Skeletal muscle tissue (tissue), 4 donors: ENCODE measurements around the gene DVL2. TPM values are rescaled to one million over a fixed set of nuclear protein-coding genes. Genes with fewer than 3 reads are reported as not detected.

Source experiments
- H3K27ac ChIP-seq: one replicate; pipeline ENCODE4 v1.7.0; 2013; ENCODE audit warnings: mild to moderate bottlenecking, low read depth, low read length, inconsistent platforms
- H3K27me3 ChIP-seq, 3 donors: one replicate each; pipeline ENCODE4 v1.7.0; 2013; ENCODE audit warnings: low read length in 3 of 3; ENCODE audit not compliant: control insufficient read depth in 3 of 3, insufficient read depth in 3 of 3
- H3K36me3 ChIP-seq, 3 donors: one replicate each; pipeline ENCODE4 v1.7.0; 2013; ENCODE audit warnings: low read length in 3 of 3; ENCODE audit not compliant: control insufficient read depth in 3 of 3, insufficient read depth in 3 of 3
- H3K4me1 ChIP-seq, 3 donors: one replicate each; pipeline ENCODE4 v1.7.0; 2013; ENCODE audit warnings: low read length in 3 of 3, mild to moderate bottlenecking in 3 of 3; ENCODE audit not compliant: control insufficient read depth in 3 of 3, insufficient read depth in 3 of 3
- H3K4me3 ChIP-seq, 3 donors: one replicate each; pipeline ENCODE4 v1.7.0; 2013; ENCODE audit warnings: low read length in 3 of 3
- H3K9ac ChIP-seq, 3 donors: one replicate each; pipeline ENCODE4 v1.7.0; 2013; ENCODE audit warnings: low read length in 3 of 3, mild to moderate bottlenecking in 3 of 3, moderate library complexity in 2 of 3, low read depth in 1 of 3
- H3K9me3 ChIP-seq, 3 donors: one replicate each; pipeline ENCODE4 v1.7.0; 2013; ENCODE audit warnings: low read length in 3 of 3; ENCODE audit not compliant: control insufficient read depth in 3 of 3
- total RNA-seq: library from RNA; depleted of rRNA; stranded (reverse); fragments of >200 nt; gene quantifications from one replicate; pipeline ENCODE4 v1.2.3, GENCODE V29; 2014
- donor health status: Osteomylitis.

The DVL2 gene
- total RNA-seq, 1 donor from 2014 or later, result 63.2 TPM

DNA sequence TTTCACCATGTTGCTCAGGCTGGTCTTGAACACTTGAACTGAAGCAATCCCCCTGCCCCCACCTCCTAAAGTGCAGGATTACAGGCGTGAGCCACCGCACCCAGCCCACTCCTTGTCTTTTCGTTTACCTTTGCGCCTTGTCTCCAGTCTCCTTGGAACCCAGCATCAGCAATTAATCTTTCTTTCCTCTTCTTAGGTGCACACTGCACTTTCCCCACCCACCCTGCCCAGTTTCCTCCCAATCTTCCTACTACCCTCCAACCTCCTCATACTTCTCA lies 29.4 kb upstream of the DVL2 start:
- peaks cover 25 to 40% (median 37%) of the 10 kb centered on the region in 3 donors for H3K27me3 ChIP-seq
- H3K9ac ChIP-seq, result no peak overlapping the region
- H3K4me3 ChIP-seq, result no peak overlapping the region
- peaks cover 8 to 10% (median 9%) of the 10 kb centered on the region in 3 donors for H3K36me3 ChIP-seq
- no peaks in the 10 kb centered on the region for H3K9me3 ChIP-seq
- no peak overlapping the region for H3K27ac ChIP-seq
- H3K4me1 ChIP-seq, result peaks cover 13 to 26% (median 20%) of the 10 kb centered on the region in 3 donors

DNA sequence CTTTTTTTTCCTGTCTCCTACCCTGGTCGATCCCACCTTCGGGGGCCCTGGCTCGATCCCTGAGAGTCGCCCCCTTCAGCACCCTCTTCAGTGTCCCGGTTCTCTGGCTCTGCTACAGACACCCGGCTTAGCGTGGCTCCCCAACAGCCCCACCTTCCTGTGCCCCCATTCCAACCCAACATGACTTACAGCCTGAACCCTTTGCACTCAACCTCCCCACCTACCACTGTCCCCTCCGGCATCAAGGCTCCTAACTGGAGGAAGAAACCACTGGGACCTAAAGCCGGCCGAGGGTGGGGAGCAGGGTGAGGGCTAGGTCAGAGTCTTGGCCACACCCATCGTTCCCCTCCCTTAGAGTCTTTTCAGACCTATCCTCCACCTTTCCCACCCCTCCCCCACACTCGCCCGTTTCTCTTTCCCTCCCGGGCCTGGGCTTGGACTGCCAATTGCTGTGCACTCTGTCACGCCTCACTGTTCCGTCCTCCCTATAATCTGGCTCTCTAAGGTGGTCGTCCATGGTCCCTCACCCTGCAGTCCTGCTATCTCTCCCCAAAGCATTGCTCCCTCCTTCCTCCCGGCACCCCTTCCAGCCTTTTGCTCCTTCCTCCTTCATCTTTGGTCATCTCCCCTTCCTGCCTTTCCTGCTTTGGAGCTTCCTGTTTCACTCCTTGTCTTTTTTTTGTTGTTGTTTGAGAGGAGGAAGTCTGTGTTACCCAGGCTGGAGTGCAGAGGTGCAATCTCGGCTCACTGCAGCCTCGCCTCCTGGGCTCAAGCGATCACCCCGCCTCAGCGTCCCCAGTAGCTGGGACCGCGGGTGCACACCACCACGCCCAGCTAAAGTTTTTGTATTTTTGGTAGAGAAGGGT lies 28.9 kb upstream of the DVL2 start:
- Histone ChIP-seq H3K4me3 (peak overlapping the region in 2 of 3 donors; percentile 45 to 54), H3K27ac (no peak overlapping the region), H3K27me3 (peaks cover 25 to 40% (median 37%) of the 10 kb centered on the region in 3 donors), H3K36me3 (peaks cover 13 to 15% (median 14%) of the 10 kb centered on the region in 3 donors), H3K9ac (no peak overlapping the region), H3K9me3 (no peaks in the 10 kb centered on the region), H3K4me1 (peaks cover 13 to 26% (median 20%) of the 10 kb centered on the region in 3 donors)

DNA sequence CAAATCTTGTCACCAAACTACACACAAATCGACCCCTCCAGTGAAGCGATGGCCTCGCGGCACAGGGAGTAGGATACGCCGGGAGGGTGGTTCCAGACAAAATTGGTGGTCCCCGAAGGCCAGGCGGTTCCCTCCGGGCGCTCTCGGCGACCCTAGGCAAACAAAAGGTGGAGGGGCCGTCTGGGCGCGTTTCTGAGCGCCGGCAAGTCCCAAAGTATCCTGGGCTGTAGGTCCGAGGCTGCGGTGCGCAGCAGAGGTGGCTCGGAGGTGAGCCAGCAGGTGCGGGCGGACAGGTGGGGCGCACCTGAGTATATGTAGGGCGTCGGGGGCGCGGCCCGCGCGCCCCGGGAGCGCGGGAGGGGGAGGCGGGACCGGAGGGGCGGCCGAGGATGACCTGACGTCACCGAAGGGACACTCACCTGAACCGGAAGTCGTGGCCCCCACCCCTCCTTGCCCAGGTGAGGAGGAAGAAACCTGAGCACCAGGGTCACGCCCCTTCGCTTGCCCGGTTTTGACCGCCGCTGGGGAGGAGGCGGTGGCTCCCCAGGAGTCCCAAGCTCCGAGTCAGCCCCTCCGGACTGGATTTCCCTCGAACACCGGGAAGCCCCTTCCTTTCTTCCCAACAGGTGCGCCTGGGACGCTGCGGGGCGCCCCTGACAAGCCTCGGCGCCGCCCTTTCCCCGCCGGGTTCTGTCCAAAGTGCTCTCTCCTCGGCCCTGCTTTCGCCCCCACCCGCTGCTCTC lies 28.0 kb upstream of the DVL2 start, which contains the start of gene CLDN7:
Gene CLDN7 (minus strand): TSS at position 287 of the 743 bp plus-strand sequence. CDS start 435 bp downstream, outside the sequence.
- H3K9ac ChIP-seq, result peak within 1 kb of the TSS in 2 of 3 donors; percentile 59 to 71
- H3K4me3 ChIP-seq, result peak within 1 kb of the TSS; percentile 36 to 56 (median 45)
- peaks cover 15 to 21% (median 17%) of the 10 kb centered on the region in 3 donors for H3K36me3 ChIP-seq
- peaks cover 25 to 40% (median 37%) of the 10 kb centered on the region in 3 donors for H3K27me3 ChIP-seq
- H3K9me3 ChIP-seq, result no peaks in the 10 kb centered on the region
- peaks cover 13 to 26% (median 20%) of the 10 kb centered on the region in 3 donors for H3K4me1 ChIP-seq
- H3K27ac ChIP-seq, result no peak within 1 kb of the TSS

DNA sequence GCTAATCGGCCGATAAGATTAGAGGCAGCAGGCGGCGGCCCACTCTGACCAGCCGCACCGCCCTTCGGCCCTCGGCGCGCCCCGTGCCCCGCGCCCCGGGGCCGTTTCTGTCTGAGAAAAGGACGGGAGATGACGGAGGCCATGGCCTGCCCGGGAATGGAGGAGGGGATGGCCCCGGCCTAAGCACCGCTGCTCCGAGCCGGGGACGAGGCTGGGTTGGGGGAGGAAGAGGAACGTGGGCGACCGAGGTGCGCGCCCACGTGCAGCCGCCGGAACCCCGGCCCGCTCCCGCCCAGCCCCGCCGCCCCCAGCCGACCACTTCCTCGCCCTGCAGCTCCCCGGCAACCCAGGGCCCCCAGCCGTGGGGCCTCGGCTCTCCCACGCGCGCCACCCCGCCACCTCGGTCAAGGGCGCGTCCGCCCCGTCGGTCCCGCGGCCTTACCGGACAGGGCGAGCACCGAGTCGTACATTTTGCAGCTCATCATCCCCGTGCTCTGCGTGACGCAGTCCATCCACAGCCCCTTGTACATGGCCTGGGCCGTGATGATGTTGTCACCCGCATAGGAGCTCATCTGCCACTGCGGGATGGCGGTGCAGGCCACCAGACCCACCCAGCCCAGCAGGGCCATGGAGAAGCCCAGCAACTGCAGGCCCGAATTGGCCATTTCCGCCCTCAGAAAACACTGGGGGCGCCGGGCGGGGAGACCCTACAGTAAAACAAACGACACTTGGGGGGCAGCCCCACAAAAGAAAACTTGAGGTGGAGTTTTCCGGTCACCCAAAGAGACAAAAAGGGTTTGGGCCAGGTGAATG lies 27.3 kb upstream of the DVL2 start:
- H3K4me1 ChIP-seq, result peaks cover 13 to 26% (median 20%) of the 10 kb centered on the region in 3 donors
- H3K9ac ChIP-seq, result peak overlapping the region; percentile 43 to 71 (median 59)
- peak overlapping the region; percentile 36 to 56 (median 54) for H3K4me3 ChIP-seq
- H3K36me3 ChIP-seq, result peaks cover 22 to 27% (median 25%) of the 10 kb centered on the region in 3 donors
- H3K9me3 ChIP-seq, result no peaks in the 10 kb centered on the region
- H3K27me3 ChIP-seq, result peaks cover 25 to 40% (median 37%) of the 10 kb centered on the region in 3 donors
- no peak overlapping the region for H3K27ac ChIP-seq

DNA sequence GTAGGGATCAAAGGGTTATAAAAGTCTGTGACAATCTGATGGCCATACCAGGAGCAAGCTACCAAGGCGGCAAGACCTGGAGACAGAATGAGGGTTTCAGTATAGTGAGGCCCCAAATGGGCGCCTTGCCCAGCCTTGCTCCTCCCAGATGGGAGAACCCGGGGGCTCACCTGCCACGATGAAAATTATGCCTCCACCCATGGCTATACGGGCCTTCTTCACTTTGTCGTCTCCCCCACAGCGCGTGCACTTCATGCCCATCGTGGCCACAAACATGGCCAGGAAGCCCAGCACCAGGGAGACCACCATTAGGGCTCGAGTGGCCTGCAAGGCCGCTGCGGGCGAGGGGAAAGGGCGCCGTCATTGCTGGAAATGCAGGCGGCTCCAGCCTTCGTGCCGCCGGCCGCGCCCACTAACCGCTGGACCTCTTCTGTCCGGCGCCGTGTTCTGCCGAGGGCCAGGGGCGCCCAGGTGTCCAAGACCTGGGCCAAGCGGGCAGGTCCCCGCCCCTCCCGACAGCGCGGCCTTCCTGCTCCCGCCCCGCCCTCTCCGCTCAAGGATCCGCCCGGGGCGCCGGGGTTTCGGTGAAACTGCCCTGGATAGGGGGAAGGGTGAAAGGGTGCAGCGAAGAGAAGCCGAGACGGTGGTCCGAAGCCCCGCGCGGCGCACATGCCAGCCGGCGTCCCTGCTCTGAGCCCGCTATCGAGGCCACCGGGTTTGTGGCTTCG lies 26.5 kb upstream of the DVL2 start:
- H3K4me3 ChIP-seq, result peak overlapping the region; percentile 36 to 56 (median 54)
- peaks cover 13 to 26% (median 20%) of the 10 kb centered on the region in 3 donors for H3K4me1 ChIP-seq
- H3K27me3 ChIP-seq, result peaks cover 25 to 40% (median 37%) of the 10 kb centered on the region in 3 donors
- H3K27ac ChIP-seq, result no peak overlapping the region
- H3K9ac ChIP-seq, result peak overlapping the region; percentile 57 to 71 (median 59)
- H3K9me3 ChIP-seq, result no peaks in the 10 kb centered on the region
- peaks cover 26 to 34% (median 29%) of the 10 kb centered on the region in 3 donors for H3K36me3 ChIP-seq

DNA sequence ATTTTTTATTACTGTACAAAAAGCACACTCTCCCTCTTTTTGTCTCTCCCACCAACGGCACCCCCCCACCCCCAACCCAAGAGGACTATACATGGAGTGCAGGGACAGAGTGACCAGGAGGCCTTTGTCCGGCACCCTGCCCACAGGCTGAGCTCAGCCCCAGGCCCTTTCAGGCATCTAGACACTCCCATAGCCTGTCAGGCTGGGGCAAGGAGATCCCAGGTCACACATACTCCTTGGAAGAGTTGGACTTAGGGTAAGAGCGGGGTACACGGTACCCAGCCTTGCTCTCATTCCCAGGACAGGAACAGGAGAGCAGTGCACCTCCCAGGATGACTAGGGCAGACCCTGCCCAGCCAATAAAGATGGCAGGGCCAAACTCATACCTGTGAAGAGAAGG lies 25.8 kb upstream of the DVL2 start:
- H3K4me1 ChIP-seq, result peaks cover 13 to 26% (median 20%) of the 10 kb centered on the region in 3 donors
- peak overlapping the region in 1 of 3 donors; percentile 71 for H3K9ac ChIP-seq
- no peak overlapping the region for H3K27ac ChIP-seq
- H3K36me3 ChIP-seq, result peaks cover 26 to 34% (median 32%) of the 10 kb centered on the region in 3 donors
- H3K4me3 ChIP-seq, result no peak overlapping the region
- H3K27me3 ChIP-seq, result peaks cover 25 to 40% (median 37%) of the 10 kb centered on the region in 3 donors
- no peaks in the 10 kb centered on the region for H3K9me3 ChIP-seq

DNA sequence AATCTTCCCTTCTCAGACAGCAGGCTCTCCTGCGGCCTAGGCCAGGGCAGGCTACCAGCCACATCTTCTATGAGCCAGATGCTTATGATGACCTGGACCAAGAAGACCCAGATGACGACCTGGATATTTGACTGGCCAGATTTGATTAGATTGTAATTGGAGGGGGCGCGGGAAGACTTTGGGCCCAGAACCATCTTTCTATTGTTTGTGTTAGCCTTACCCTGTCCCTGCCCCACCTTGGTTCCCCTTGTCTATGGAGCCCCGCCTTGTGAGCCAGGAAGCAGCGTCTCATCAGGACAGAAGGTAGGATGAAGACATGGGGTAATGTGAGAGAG lies 25.2 kb upstream of the DVL2 start:
- Histone ChIP-seq H3K9me3 (no peaks in the 10 kb centered on the region), H3K36me3 (peaks cover 32 to 41% (median 38%) of the 10 kb centered on the region in 3 donors), H3K4me3 (no peak overlapping the region), H3K27ac (no peak overlapping the region), H3K9ac (no peak overlapping the region), H3K27me3 (peaks cover 25 to 39% (median 37%) of the 10 kb centered on the region in 3 donors), H3K4me1 (peaks cover 13 to 26% (median 20%) of the 10 kb centered on the region in 3 donors)

DNA sequence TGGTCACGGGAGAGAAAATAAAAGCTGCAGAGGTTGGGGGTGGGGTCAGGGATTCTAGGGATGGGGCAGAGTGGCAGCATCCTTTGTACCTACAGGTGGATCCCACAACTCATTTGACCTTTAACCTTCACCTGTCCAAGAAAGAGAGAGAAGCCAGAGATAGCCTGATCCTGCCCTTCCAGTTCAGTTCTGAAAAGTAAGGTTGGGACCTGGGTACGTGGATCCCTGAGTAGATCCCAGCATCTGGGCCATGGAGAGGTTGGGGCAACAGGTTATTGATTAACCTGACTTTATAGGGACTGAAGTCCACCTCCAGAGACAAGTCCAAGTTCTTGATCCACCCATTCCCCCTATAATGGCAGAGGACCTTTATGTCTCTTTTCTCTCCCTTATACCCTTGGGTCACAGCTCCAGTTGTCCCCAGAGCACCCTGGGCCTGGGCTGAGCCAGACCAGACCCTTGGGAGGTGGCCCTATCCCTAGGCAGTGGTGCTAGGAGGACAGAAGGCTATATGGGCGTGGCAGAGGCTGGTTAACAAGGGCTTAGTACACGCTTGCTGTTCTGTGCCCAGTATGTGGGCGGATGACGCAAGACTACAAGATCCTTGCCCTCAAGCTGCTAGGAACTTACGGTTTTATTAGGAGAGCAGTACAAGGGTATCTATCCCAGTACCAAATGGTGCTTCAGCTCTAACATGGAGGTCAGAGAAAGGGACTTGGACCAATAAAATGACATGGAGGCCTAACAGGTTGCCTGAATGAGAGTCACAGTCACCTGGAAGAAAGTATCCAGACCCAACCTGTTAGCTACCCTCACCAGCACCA lies 24.6 kb upstream of the DVL2 start:
- no peak overlapping the region for H3K27ac ChIP-seq
- no peaks in the 10 kb centered on the region for H3K9me3 ChIP-seq
- peaks cover 25 to 37% (median 36%) of the 10 kb centered on the region in 3 donors for H3K27me3 ChIP-seq
- H3K9ac ChIP-seq, result no peak overlapping the region
- peaks cover 38 to 46% (median 39%) of the 10 kb centered on the region in 3 donors for H3K36me3 ChIP-seq
- H3K4me1 ChIP-seq, result peaks cover 13 to 26% (median 20%) of the 10 kb centered on the region in 3 donors
- H3K4me3 ChIP-seq, result no peak overlapping the region
